Duodenal mucosa (tissue), 2 donors: ENCODE measurements around the gene SCRN1.

Source experiments
- H3K27ac ChIP-seq: one replicate; pipeline ENCODE4 v1.7.0; 2013; ENCODE audit warnings: low read depth, low read length
- H3K27me3 ChIP-seq, 2 donors: one replicate each; pipeline ENCODE4 v1.7.0; 2013; ENCODE audit warnings: low read length in 2 of 2, control low read depth in 1 of 2; ENCODE audit not compliant: insufficient read depth in 2 of 2, control insufficient read depth in 1 of 2
- H3K36me3 ChIP-seq, 2 donors: one replicate each; pipeline ENCODE4 v1.7.0; 2013; ENCODE audit warnings: low read length in 2 of 2, control low read depth in 1 of 2; ENCODE audit not compliant: insufficient read depth in 2 of 2, control insufficient read depth in 1 of 2
- H3K4me1 ChIP-seq, 2 donors: one replicate each; pipeline ENCODE4 v1.7.0; 2013; ENCODE audit warnings: low read length in 2 of 2, control low read depth in 1 of 2; ENCODE audit not compliant: insufficient read depth in 2 of 2, control insufficient read depth in 1 of 2
- H3K4me3 ChIP-seq, 2 donors: one replicate each; pipeline ENCODE4 v1.7.0; 2013; ENCODE audit warnings: low read length in 2 of 2, low read depth in 1 of 2
- H3K9ac ChIP-seq, 2 donors: one replicate each; pipeline ENCODE4 v1.7.0; 2013; ENCODE audit warnings: low read length in 2 of 2, low read depth in 1 of 2
- H3K9me3 ChIP-seq, 2 donors: one replicate each; pipeline ENCODE4 v1.7.0; 2013; ENCODE audit warnings: low read length in 2 of 2, control low read depth in 1 of 2; ENCODE audit not compliant: control insufficient read depth in 1 of 2

SCRN1 gene

GRCh38 chr7:29921404-29922010 is 68.1 kb downstream of the SCRN1 start:
- Histone ChIP-seq H3K4me3 (no peak overlapping the region), H3K27ac (no peak overlapping the region), H3K4me1 (no peaks in the 10 kb centered on the region), H3K36me3 (peaks cover 0 to 15% of the 10 kb centered on the region in 2 donors), H3K9me3 (no peaks in the 10 kb centered on the region), H3K9ac (no peak overlapping the region), H3K27me3 (no peaks in the 10 kb centered on the region)

GRCh38 chr7:29920491-29920890 is 69.1 kb downstream of the SCRN1 start:
- no peak overlapping the region for H3K9ac ChIP-seq
- no peaks in the 10 kb centered on the region for H3K9me3 ChIP-seq
- no peak overlapping the region for H3K27ac ChIP-seq
- H3K27me3 ChIP-seq = no peaks in the 10 kb centered on the region
- H3K36me3 ChIP-seq = peaks cover 0 to 15% of the 10 kb centered on the region in 2 donors
- H3K4me3 ChIP-seq = no peak overlapping the region
- H3K4me1 ChIP-seq = no peaks in the 10 kb centered on the region

- Histone ChIP-seq H3K9me3 (no peaks in the 10 kb centered on the region), H3K4me1 (no peaks in the 10 kb centered on the region), H3K9ac (no peak overlapping the region), H3K4me3 (no peak overlapping the region), H3K27me3 (no peaks in the 10 kb centered on the region), H3K27ac (no peak overlapping the region), H3K36me3 (peaks cover 0 to 15% of the 10 kb centered on the region in 2 donors)
These were observed 69.8 kb downstream of the SCRN1 start for GRCh38 chr7:29919790-29920189.

- no peaks in the 10 kb centered on the region for H3K4me1 ChIP-seq
- no peaks in the 10 kb centered on the region for H3K9me3 ChIP-seq
- H3K9ac ChIP-seq = no peak overlapping the region
- no peak overlapping the region for H3K4me3 ChIP-seq
- no peaks in the 10 kb centered on the region for H3K27me3 ChIP-seq
- no peak overlapping the region for H3K27ac ChIP-seq
- H3K36me3 ChIP-seq = peaks cover 0 to 14% of the 10 kb centered on the region in 2 donors
These were observed 70.8 kb downstream of the SCRN1 start for GRCh38 chr7:29918850-29919249.

- H3K4me1 ChIP-seq = no peaks in the 10 kb centered on the region
- no peak overlapping the region for H3K4me3 ChIP-seq
- H3K27ac ChIP-seq = no peak overlapping the region
- peaks cover 0 to 3% of the 10 kb centered on the region in 2 donors for H3K36me3 ChIP-seq
- H3K27me3 ChIP-seq = no peaks in the 10 kb centered on the region
- H3K9ac ChIP-seq = no peak overlapping the region
- H3K9me3 ChIP-seq = no peaks in the 10 kb centered on the region
These were observed 72.0 kb downstream of the SCRN1 start for GRCh38 chr7:29917641-29918040.

GRCh38 chr7:29915481-29916215 is 74.0 kb downstream of the SCRN1 start:
- Histone ChIP-seq H3K27ac (no peak overlapping the region), H3K36me3 (peaks cover 0 to 3% of the 10 kb centered on the region in 2 donors), H3K27me3 (no peaks in the 10 kb centered on the region), H3K4me3 (no peak overlapping the region), H3K9ac (no peak overlapping the region), H3K9me3 (no peaks in the 10 kb centered on the region), H3K4me1 (no peaks in the 10 kb centered on the region)

- H3K9me3 ChIP-seq = no peaks in the 10 kb centered on the region
- no peaks in the 10 kb centered on the region for H3K4me1 ChIP-seq
- H3K36me3 ChIP-seq = no peaks in the 10 kb centered on the region
- H3K27ac ChIP-seq = no peak overlapping the region
- H3K9ac ChIP-seq = no peak overlapping the region
- no peaks in the 10 kb centered on the region for H3K27me3 ChIP-seq
- no peak overlapping the region for H3K4me3 ChIP-seq
These were observed 75.4 kb downstream of the SCRN1 start for GRCh38 chr7:29914180-29914579.

- Histone ChIP-seq H3K9me3 (peaks cover 6 to 27% of the 10 kb centered on the region in 2 donors), H3K4me3 (no peak overlapping the region), H3K27me3 (no peaks in the 10 kb centered on the region), H3K4me1 (no peaks in the 10 kb centered on the region), H3K27ac (no peak overlapping the region), H3K36me3 (peaks cover 0 to 5% of the 10 kb centered on the region in 2 donors), H3K9ac (no peak overlapping the region)
These were observed 83.2 kb downstream of the SCRN1 start for GRCh38 chr7:29906200-29907022.

GRCh38 chr7:29900745-29901144 is 88.9 kb downstream of the SCRN1 start:
- no peaks in the 10 kb centered on the region for H3K4me1 ChIP-seq
- no peak overlapping the region for H3K4me3 ChIP-seq
- H3K9ac ChIP-seq = no peak overlapping the region
- H3K27ac ChIP-seq = no peak overlapping the region
- H3K27me3 ChIP-seq = no peaks in the 10 kb centered on the region
- peaks cover 4 to 6% of the 10 kb centered on the region in 2 donors for H3K9me3 ChIP-seq
- peaks cover 0 to 4% of the 10 kb centered on the region in 2 donors for H3K36me3 ChIP-seq

GRCh38 chr7:29898301-29898700 is 91.3 kb downstream of the SCRN1 start:
- H3K36me3 ChIP-seq = no peaks in the 10 kb centered on the region
- no peak overlapping the region for H3K27ac ChIP-seq
- H3K4me1 ChIP-seq = no peaks in the 10 kb centered on the region
- no peak overlapping the region for H3K4me3 ChIP-seq
- peaks cover 0 to 4% of the 10 kb centered on the region in 2 donors for H3K9me3 ChIP-seq
- H3K9ac ChIP-seq = no peak overlapping the region
- H3K27me3 ChIP-seq = no peaks in the 10 kb centered on the region
